GM23248 (cell line): ENCODE data around the gene CASTOR1. TPM values are rescaled to one million over a fixed set of nuclear protein-coding genes. Genes with fewer than 3 reads are reported as not detected.

Experiments used
- DNase-seq: peaks from one replicate; pipeline ENCODE4 v3.0.0-alpha.2; 2015
- H2AFZ ChIP-seq: fragments of 200-600 bp; sonication (generic); 2 replicates; pipeline ENCODE4 v1.6.1; 2016; ENCODE audit warnings: antibody characterized with exemption
- H3F3A ChIP-seq: fragments of 200-600 bp; sonication (generic); 2 replicates; pipeline ENCODE4 v1.6.1; 2016; ENCODE audit warnings: mild to moderate bottlenecking, antibody characterized with exemption, mixed run types; ENCODE audit not compliant: insufficient read depth
- H3K27ac ChIP-seq: fragments of 200-600 bp; sonication (generic); 2 replicates; pipeline ENCODE4 v1.5.1; 2016; ENCODE audit warnings: mild to moderate bottlenecking
- H3K27me3 ChIP-seq: fragments of 200-600 bp; sonication (generic); replicated peaks from 2 replicates; pipeline ENCODE4 v1.6.1; 2016; ENCODE audit warnings: mild to moderate bottlenecking; ENCODE audit not compliant: insufficient read depth
- H3K36me3 ChIP-seq: fragments of 200-600 bp; sonication (generic); 2 replicates; pipeline ENCODE4 v1.6.1; 2016; ENCODE audit warnings: low read depth, mild to moderate bottlenecking
- H3K4me1 ChIP-seq: fragments of 200-600 bp; sonication (generic); 2 replicates; pipeline ENCODE4 v1.6.1; 2016; ENCODE audit warnings: mild to moderate bottlenecking; ENCODE audit not compliant: insufficient read depth
- H3K4me2 ChIP-seq: fragments of 200-600 bp; sonication (generic); one replicate; pipeline ENCODE4 v1.6.1; 2016; ENCODE audit warnings: mild to moderate bottlenecking; ENCODE audit not compliant: unreplicated experiment
- H3K4me3 ChIP-seq: fragments of 200-600 bp; sonication (generic); 2 replicates; pipeline ENCODE4 v1.5.1; 2016; ENCODE audit warnings: mild to moderate bottlenecking
- H3K79me2 ChIP-seq: fragments of 200-600 bp; sonication (generic); 2 replicates; pipeline ENCODE4 v1.6.1; 2016; ENCODE audit warnings: mild to moderate bottlenecking; ENCODE audit not compliant: insufficient read depth
- H3K9ac ChIP-seq: fragments of 200-600 bp; sonication (generic); 2 replicates; pipeline ENCODE4 v1.6.1; 2016; ENCODE audit warnings: mild to moderate bottlenecking
- H3K9me2 ChIP-seq: fragments of 200-600 bp; sonication (generic); 2 replicates; pipeline ENCODE4 v1.6.1; 2016; ENCODE audit warnings: mixed run types, mild to moderate bottlenecking, moderate library complexity; ENCODE audit not compliant: insufficient read depth
- H3K9me3 ChIP-seq: fragments of 200-600 bp; sonication (generic); one replicate; pipeline ENCODE4 v1.6.1; 2017; ENCODE audit warnings: low read depth
- H4K20me1 ChIP-seq: fragments of 200-600 bp; sonication (generic); 2 replicates; pipeline ENCODE4 v1.6.0; 2016; ENCODE audit not compliant: insufficient read depth
- EZH2 ChIP-seq: fragments of 200-600 bp; sonication (generic); IDR thresholded peaks from 2 replicates; pipeline ENCODE4 v1.6.1; 2018; ENCODE audit warnings: antibody characterized with exemption, mild to moderate bottlenecking; ENCODE audit not compliant: insufficient read depth, poor library complexity, severe bottlenecking
- EZH2phosphoT487 ChIP-seq: fragments of 200-600 bp; sonication (generic); IDR thresholded peaks from 2 replicates; pipeline ENCODE4 v1.6.1; 2018; ENCODE audit warnings: antibody characterized with exemption, moderate library complexity, mild to moderate bottlenecking, low read depth; ENCODE audit not compliant: insufficient read depth
- WGBS, 2 experiments: methylation state at CpG; one replicate each; pipeline ENCODE4 v1.1.6; 2015 to 2017; ENCODE audit warnings: low lambda C conversion rate in 2 of 2, low coverage in 1 of 2; ENCODE audit errors: missing lambda C conversion rate in 2 of 2; 5-methylcytosine and 5-hydroxymethylcytosine counted together
- in situ Hi-C: fragments of 300-500 bp; cut with MboI; formaldehyde crosslinking; loops from 2 replicates; pipeline ENCODE4 v1.15.0; 2020
- polyA plus RNA-seq: library from polyadenylated mRNA; unstranded; fragments of >200 nt; fragmentation: Nextera tagmentation; extraction: Ambion mirVana; gene quantifications from 2 replicates; pipeline ENCODE4 v1.2.1, GENCODE V29; 2016
- total RNA-seq: library from RNA; depleted of rRNA; stranded (reverse); fragments of >200 nt; shearing (Covaris generic); gene quantifications from 2 replicates; pipeline ENCODE4 v1.2.3, GENCODE V29; 2014; rRNA removed

CASTOR1 gene
- total and polyA plus RNA-seq, 2 experiments from 2014 or later, result 8.7 to 13.4 TPM

GRCh38 chr22:30238661-30239487, 50.4 kb downstream of the CASTOR1 start:
- Histone ChIP-seq H3K4me1 (peaks cover 10% of the 10 kb centered on the region; the same call in 1 of the 2 replicates), H2AFZ (no peak overlapping the region), H3K27me3 (no peaks in the 10 kb centered on the region), H3K4me3 (no peak overlapping the region), H3K27ac (no peak overlapping the region), H3K4me2 (no peak overlapping the region), H3K9me3 (no peaks in the 10 kb centered on the region), H3K9ac (no peak overlapping the region), H3F3A (0 out of 2 replicates have a peak, but pooled peaks cover 6% of the 10 kb centered on the region), H3K9me2 (no peaks in the 10 kb centered on the region), H3K36me3 (no peaks in the 10 kb centered on the region), H3K79me2 (no peaks in the 10 kb centered on the region), H4K20me1 (no peaks in the 10 kb centered on the region)
- 72 to 77% methylated on average over 27 of the region's 27 CpGs for WGBS, 2 experiments
- in situ Hi-C loops, result loop anchor here (10.0 kb wide), 1 partner anchor 124 kb away; no protein-coding TSS in a partner anchor
- TF ChIP-seq EZH2 (no peak), EZH2phosphoT487 (no peak)
- peak; percentile 23 for DNase-seq

GRCh38 chr22:30238136-30238535, 51.2 kb downstream of the CASTOR1 start:
- no peak overlapping the region for H3K27ac ChIP-seq
- H3K4me3 ChIP-seq, result no peak overlapping the region
- DNase-seq, result no peak
- no peaks in the 10 kb centered on the region for H3K79me2 ChIP-seq
- 0 out of 2 replicates have a peak, but pooled peaks cover 6% of the 10 kb centered on the region for H3F3A ChIP-seq
- no peaks in the 10 kb centered on the region for H3K27me3 ChIP-seq
- TF ChIP-seq EZH2 (no peak), EZH2phosphoT487 (no peak)
- peaks cover 10% of the 10 kb centered on the region; the same call in 1 of the 2 replicates for H3K4me1 ChIP-seq
- WGBS, 2 experiments, result 97% methylated on average over 9 of the region's 9 CpGs
- H4K20me1 ChIP-seq, result no peaks in the 10 kb centered on the region
- in situ Hi-C loops, result loop anchor here (10.0 kb wide), 1 partner anchor 123 kb away; no protein-coding TSS in a partner anchor
- H3K4me2 ChIP-seq, result no peak overlapping the region
- no peaks in the 10 kb centered on the region for H3K9me2 ChIP-seq
- H3K9me3 ChIP-seq, result no peaks in the 10 kb centered on the region
- no peaks in the 10 kb centered on the region for H3K36me3 ChIP-seq
- no peak overlapping the region for H2AFZ ChIP-seq
- H3K9ac ChIP-seq, result no peak overlapping the region

- 89 to 93% methylated on average over 5 of the region's 5 CpGs for WGBS, 2 experiments
- no peaks in the 10 kb centered on the region for H3F3A ChIP-seq
- in situ Hi-C loops, result loop anchor here (10.0 kb wide), 1 partner anchor 122 kb away; no protein-coding TSS in a partner anchor
- no peak overlapping the region for H3K4me2 ChIP-seq
- H3K36me3 ChIP-seq, result no peaks in the 10 kb centered on the region
- no peak overlapping the region for H3K4me3 ChIP-seq
- H3K9me2 ChIP-seq, result no peaks in the 10 kb centered on the region
- H4K20me1 ChIP-seq, result no peaks in the 10 kb centered on the region
- no peaks in the 10 kb centered on the region for H3K79me2 ChIP-seq
- TF ChIP-seq EZH2, result no peak
- no peak for TF ChIP-seq EZH2phosphoT487
- no peak overlapping the region for H3K9ac ChIP-seq
- H3K27me3 ChIP-seq, result no peaks in the 10 kb centered on the region
- no peak for DNase-seq
- no peak overlapping the region for H2AFZ ChIP-seq
- peaks cover 10% of the 10 kb centered on the region; the same call in 1 of the 2 replicates for H3K4me1 ChIP-seq
- no peak overlapping the region for H3K27ac ChIP-seq
- no peaks in the 10 kb centered on the region for H3K9me3 ChIP-seq
Observed at GRCh38 chr22:30236875-30237274, 52.4 kb downstream of the CASTOR1 start.

GRCh38 chr22:30235687-30236170, 53.6 kb downstream of the CASTOR1 start:
- Histone ChIP-seq H4K20me1 (no peaks in the 10 kb centered on the region), H3K4me3 (no peak overlapping the region), H3K79me2 (no peaks in the 10 kb centered on the region), H3K36me3 (no peaks in the 10 kb centered on the region), H3K9ac (no peak overlapping the region), H3K27ac (peak overlapping the region; percentile 24), H3K27me3 (no peaks in the 10 kb centered on the region), H3K4me2 (no peak overlapping the region), H2AFZ (peak overlapping the region; percentile 34; the same call in 1 of the 2 replicates), H3F3A (no peaks in the 10 kb centered on the region), H3K9me3 (no peaks in the 10 kb centered on the region), H3K9me2 (no peaks in the 10 kb centered on the region), H3K4me1 (peaks cover 10% of the 10 kb centered on the region; the same call in 1 of the 2 replicates)
- TF ChIP-seq EZH2 (no peak), EZH2phosphoT487 (no peak)
- in situ Hi-C loops, result loop anchor here (10.0 kb wide), 1 partner anchor 121 kb away; no protein-coding TSS in a partner anchor
- peak; percentile 48 for DNase-seq
- WGBS, 2 experiments, result 39 to 51% methylated on average over 6 to 10 of the region's 10 CpGs

Other genes with a start within 250 kb of the CASTOR1 start
- not detected in 2 replicates for gene HORMAD2, start 209.0 kb downstream of the CASTOR1 start, total RNA-seq
- not detected in 2 replicates for gene HORMAD2, start 209.0 kb downstream of the CASTOR1 start, polyA plus RNA-seq
- 1.6 and 1.9 TPM in 2 replicates for gene LIF, start 42.7 kb downstream of the CASTOR1 start, total RNA-seq
- 1.0 and 1.4 TPM in 2 replicates for gene LIF, start 42.7 kb downstream of the CASTOR1 start, polyA plus RNA-seq
- gene OSM, start 22.7 kb downstream of the CASTOR1 start, total RNA-seq, result not detected in 2 replicates
- not detected in 2 replicates for gene OSM, start 22.7 kb downstream of the CASTOR1 start, polyA plus RNA-seq
- gene TBC1D10A, start 37.4 kb upstream of the CASTOR1 start, total RNA-seq, result 16.9 and 26.3 TPM in 2 replicates
- 21.9 and 22.3 TPM in 2 replicates for gene TBC1D10A, start 37.4 kb upstream of the CASTOR1 start, polyA plus RNA-seq
- gene SF3A1, start 67.4 kb upstream of the CASTOR1 start, total RNA-seq, result 9.1 and 12.9 TPM in 2 replicates
- gene SF3A1, start 67.4 kb upstream of the CASTOR1 start, polyA plus RNA-seq, result 75.0 and 88.3 TPM in 2 replicates
- 5.0 and 9.2 TPM in 2 replicates for gene CCDC157, start 67.5 kb upstream of the CASTOR1 start, total RNA-seq
- 2.5 and 2.7 TPM in 2 replicates for gene CCDC157, start 67.5 kb upstream of the CASTOR1 start, polyA plus RNA-seq
- gene RNF215, start 97.9 kb upstream of the CASTOR1 start, total RNA-seq, result 29.9 and 45.1 TPM in 2 replicates
- 2.7 and 2.9 TPM in 2 replicates for gene RNF215, start 97.9 kb upstream of the CASTOR1 start, polyA plus RNA-seq
- 41.9 and 54.6 TPM in 2 replicates for gene SEC14L2, start 107.5 kb upstream of the CASTOR1 start, total RNA-seq
- 23.3 and 26.6 TPM in 2 replicates for gene SEC14L2, start 107.5 kb upstream of the CASTOR1 start, polyA plus RNA-seq
- 6.6 and 18.3 TPM in 2 replicates for gene MTFP1, start 136.3 kb upstream of the CASTOR1 start, total RNA-seq
- 8.1 and 8.5 TPM in 2 replicates for gene MTFP1, start 136.3 kb upstream of the CASTOR1 start, polyA plus RNA-seq
- gene SEC14L3, start 182.5 kb upstream of the CASTOR1 start, total RNA-seq, result not detected in 2 replicates
- not detected in 2 replicates for gene SEC14L3, start 182.5 kb upstream of the CASTOR1 start, polyA plus RNA-seq
- gene SEC14L4, start 216.2 kb upstream of the CASTOR1 start, total RNA-seq, result under 0.01 and 0.25 TPM in 2 replicates
- gene SEC14L4, start 216.2 kb upstream of the CASTOR1 start, polyA plus RNA-seq, result 0.16 and 0.34 TPM in 2 replicates